Stimulated activated CD8-positive, alpha-beta memory T cell treated with anti-CD3 and anti-CD28 coated beads, Interleukin-12 subunit alpha, Interleukin-12 subunit beta, amount 100 ng/mL, for 4 hours (primary cell): Measurements from ENCODE around the gene PM20D1.
"Not testable (repeated sequence)": the region's sequence is repeated elsewhere in the genome, so short reads cannot be mapped to it uniquely, and the experiment has no call there.

ENCODE experiments used
- DNase-seq: peaks from one replicate; pipeline ENCODE4 v3.0.0-alpha.2; 2020; ENCODE audit warnings: low read depth

PM20D1 gene, protein sequence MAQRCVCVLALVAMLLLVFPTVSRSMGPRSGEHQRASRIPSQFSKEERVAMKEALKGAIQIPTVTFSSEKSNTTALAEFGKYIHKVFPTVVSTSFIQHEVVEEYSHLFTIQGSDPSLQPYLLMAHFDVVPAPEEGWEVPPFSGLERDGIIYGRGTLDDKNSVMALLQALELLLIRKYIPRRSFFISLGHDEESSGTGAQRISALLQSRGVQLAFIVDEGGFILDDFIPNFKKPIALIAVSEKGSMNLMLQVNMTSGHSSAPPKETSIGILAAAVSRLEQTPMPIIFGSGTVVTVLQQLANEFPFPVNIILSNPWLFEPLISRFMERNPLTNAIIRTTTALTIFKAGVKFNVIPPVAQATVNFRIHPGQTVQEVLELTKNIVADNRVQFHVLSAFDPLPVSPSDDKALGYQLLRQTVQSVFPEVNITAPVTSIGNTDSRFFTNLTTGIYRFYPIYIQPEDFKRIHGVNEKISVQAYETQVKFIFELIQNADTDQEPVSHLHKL

DNA sequence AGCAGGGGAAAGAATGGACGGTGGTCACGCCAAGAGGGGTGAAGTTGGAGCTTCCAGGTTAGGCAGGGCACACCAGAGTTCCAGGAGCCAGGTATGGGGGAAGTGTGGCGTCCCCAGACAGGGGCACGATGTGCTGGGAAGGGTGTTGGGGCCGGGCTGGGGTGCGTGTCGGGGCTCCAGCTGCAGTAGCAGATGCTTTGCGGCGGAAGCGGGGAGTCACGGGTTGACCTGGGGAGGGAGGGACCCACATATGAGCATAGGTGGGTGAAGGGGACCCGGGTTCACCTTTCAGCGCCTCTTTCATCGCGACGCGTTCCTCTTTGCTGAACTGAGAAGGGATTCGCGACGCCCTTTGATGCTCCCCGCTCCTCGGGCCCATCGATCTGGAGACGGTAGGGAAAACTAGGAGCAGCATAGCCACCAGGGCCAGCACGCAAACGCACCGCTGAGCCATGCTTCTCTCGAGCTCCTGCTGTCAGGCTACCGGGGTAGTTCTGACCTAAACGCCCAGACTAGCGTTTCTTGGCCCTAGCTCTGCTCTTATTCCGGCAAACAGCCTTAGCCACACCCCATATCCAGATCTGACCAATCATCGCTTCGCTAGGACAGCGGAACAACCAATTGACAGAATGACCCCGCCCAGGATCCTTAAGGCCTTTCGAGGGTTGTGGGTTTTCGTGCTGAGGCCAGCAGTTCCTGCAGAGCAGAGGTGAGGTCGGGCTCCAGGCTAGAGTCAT lies at the start of gene PM20D1:
Gene PM20D1, minus strand, starts transcription at position 514 of the 737 bp plus-strand sequence. Its CDS starts 60 bp downstream, at position 454.
- DNase-seq: peak; percentile 65

DNA sequence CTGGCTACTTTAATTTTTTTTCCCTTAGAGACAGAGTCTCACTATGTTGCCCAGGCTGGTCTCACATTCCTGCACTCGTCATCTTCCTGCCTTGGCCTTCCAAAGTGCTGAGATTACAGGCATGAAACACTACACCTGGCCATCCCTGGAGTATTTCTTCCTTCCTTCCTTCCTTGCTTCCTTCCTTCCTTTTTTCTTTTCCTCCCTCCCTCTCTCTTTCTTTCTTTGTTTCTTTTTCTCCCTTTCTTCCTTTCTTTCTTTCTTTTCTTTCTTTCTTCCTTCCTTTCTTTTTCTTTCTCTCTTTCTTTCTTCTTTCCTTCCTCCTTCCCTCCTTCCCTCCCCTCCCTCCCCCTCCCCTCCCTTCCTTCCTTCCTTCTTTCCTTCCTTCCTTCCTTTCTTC lies 46.4 kb upstream of the PM20D1 start:
- no peak for DNase-seq

DNA sequence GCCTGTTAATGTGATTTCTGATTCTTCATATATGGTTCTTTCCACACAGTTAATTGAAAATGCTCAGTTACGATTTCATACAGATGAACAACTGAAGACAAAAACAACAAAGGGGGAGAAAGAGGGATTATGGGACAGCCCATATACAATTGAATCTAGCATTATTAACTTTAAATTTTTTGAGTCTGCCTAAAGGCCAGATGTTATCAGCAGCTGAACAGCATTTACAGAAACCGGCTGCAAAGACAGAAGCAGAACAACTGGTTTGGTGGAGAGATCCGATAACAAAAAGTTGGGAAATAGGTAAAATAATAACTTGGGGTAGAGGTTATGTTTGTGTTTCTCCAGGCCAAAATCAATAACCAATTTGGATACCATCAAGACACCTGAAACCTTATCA lies 44.2 kb upstream of the PM20D1 start:
- not testable (repeated sequence) for DNase-seq

DNA sequence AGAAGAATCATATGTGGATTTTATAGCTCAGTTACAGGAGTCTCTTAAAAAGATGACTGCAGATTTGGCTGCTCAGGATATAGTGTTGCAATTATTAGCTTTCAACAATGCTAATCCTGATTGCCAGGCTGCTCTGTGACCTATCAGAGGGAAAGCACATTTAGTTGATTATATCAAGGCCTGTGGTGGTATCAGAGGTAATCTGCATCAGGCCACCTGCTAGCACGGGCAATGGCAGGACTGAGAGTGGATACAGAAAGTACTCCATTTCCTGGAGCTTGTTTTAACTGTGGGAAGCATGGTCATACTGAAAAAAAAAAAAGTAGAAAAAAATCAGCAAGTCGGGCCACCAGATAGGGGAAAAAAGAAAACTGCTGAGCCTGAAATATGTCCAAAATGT lies 42.2 kb upstream of the PM20D1 start:
- not testable (repeated sequence) for DNase-seq

DNA sequence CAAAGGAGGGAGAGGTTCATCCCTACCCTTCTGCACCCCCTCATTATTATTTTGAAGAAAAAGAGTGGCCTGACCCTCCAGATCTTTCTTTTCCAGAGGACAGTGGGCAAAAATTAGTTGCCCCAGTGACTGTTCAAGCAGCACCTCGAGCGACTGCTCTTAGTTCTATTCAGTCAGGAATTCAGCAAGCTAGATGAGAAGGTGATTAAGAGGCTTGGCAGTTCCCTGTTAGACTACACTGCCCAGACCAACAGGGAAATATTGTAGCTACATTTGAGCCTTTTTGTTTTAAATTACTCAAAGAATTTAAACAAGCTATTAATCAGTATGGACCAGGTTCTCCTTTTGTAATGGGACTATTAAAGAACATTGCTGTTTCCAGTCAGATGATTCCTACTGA lies 41.5 kb upstream of the PM20D1 start:
- DNase-seq: not testable (repeated sequence)

DNA sequence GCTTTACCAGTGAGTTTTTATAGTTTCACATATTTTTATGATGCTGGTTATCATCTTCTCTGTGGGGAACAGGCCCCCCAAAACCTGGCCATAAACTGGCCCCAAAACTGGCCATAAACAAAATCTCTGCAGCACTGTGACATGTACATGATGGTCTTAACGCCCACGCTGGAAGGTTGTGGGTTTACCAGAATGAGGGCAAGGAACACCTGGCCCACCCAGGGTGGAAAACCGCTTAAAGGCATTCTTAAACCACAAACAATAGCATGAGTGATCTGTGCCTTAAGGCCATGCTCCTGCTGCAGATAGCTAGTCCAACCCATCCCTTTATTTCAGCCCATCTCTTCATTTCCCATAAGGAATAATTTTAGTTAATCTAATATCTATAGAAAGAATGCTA lies 40.7 kb upstream of the PM20D1 start:
- DNase-seq: not testable (repeated sequence)

DNA sequence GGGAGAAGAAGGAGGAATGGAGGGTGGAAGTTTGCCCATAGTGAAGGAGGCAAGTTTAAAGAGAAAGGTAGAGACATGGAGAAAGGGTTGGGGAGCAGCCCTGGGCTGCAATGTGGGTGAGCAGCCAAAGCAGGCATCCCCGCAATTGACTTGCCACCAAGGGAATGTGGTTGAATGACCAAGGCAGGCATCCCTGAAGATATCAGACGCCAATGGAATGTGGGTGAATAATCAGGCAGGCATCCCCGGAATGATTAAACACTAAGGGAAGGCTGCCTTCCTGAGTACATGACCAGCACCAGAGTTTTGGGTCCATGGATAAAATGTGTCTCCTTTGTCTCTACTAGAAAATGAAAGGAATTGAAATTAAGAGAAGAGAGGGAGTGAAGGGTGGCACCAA lies 39.8 kb upstream of the PM20D1 start:
- DNase-seq: not testable (repeated sequence)

DNA sequence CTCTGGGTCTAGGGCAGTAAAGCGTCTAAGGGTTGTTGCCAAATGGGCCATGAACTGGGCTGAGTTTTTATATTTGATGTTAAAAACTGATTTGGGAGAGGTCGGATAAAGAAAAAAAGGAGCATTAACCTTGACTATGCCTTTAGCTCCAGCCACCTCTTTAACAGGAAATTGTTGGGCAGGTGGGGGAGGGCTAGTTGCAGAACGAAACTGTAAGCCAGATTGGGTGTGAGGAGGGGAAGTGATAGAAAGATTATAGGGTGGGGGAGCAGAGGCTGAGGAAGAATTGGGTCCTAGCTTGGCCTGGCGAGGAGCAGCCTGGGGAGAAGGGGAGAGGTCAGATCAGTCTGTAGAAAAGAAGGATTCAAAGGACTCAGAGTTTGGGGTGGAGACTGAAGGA lies 39.1 kb upstream of the PM20D1 start:
- DNase-seq: not testable (repeated sequence)

DNA sequence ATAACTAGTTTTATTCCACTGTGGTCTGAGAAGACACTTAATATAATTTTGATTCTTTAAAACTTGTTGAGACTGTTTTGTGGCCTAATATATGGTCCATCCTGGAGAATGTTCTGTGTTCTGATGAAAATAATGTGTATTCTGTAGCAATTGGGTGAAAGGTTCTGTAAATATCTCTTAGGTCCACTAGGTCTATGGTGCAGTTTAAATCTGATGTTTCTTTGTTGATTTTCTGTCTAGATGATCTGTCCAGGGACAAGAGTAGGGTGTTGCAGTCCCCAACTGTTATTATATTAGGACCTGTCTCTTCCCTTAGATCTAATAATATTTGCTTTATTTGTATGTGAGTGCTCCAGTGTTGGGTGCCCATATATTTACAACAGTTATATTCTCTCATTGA lies 33.9 kb upstream of the PM20D1 start:
- no peak for DNase-seq

DNA sequence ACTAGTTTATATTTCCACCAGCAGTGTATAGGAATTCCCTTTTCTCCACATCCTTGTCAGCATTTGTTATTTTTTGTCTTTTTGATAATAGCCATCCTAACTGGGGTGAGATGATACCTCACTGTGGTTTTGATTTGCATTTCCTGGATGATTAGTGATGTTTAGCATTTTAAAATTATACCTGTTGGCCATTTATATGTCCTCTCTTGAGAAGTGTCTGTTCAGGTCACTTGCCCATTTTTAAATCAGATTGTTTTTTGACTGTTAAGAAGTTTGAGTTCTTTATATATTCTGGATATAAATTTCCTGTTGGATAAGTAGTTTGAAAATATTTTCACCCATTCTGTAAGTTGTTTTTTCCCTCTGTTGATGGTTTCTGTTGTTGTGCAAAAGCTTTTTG lies 31.0 kb upstream of the PM20D1 start:
- DNase-seq: no peak

DNA sequence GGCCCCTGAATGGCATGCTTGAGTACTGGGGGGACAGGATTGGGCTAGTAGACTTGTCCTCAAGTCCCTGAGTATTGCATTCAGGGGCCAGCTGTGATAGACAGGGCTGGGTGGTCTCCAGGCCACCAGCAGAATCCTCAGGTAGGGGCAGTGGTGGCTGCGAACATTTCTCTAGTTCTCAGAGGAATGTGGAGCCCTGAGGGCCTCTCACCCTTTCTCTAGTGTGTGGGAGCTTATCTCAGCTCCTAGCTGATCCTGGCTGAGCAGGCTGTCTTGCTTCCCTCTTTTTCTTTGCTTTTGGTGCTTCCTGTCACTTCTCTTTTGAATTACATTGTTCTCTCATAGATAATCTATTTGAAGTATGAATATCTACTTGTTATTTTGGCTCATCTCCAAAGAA lies 30.0 kb upstream of the PM20D1 start:
- no peak for DNase-seq

DNA sequence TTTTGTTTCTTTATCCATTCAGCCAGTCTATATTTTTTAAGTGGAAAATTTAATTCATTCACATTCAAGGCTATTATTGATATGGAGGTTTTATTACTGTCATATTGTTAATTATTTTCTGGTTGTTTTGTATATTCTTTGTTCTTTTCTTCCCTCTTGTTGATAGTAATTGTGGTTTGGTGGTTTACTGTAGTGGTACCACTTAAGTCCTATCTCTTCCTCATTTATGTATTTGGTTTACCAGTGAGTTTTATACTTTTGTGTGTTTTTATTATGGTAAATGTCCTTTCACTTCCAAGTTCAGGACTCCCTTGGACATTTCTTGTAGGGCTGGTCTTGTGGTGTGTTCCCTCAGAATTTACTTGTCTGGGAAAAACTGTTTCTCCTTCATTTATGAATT lies 28.1 kb upstream of the PM20D1 start:
- DNase-seq: no peak

DNA sequence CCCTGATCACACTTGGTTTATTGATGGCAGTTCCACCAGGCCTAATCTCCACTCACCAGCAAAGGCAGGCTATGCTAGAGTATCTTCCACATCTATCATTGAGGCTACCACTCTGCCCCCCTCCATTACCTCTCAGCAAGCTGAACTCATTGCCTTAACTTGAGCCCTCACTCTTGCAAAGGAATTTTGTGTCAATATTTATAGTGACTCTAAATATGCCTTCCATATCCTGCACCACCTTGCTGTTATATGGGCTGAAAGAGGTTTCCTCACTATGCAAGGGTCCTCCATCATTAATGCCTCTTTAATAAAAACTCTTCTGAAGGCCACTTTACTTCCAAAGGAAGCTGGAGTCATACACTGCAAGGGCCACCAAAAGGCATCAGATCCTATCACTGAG lies 23.2 kb upstream of the PM20D1 start:
- DNase-seq: not testable (repeated sequence)

DNA sequence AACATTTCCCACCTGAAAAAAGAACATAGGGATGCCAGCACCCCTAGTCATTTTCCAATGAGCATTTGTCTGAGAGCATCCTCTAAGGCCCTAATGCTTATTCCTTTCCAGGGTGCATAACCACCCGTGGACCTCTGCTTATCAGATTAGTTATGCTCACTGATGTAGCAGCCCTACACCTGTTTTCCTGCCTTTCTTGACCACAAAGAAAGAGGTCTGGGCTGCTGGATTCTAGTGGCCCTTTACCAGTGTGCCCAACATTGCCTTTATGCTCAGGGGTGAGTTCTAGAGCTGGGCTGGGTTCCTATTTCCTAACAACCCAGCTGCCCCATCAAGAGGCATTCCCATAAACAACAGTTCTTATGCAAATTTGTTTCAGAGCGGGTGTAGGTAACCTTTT lies 20.3 kb upstream of the PM20D1 start:
- DNase-seq: no peak

DNA sequence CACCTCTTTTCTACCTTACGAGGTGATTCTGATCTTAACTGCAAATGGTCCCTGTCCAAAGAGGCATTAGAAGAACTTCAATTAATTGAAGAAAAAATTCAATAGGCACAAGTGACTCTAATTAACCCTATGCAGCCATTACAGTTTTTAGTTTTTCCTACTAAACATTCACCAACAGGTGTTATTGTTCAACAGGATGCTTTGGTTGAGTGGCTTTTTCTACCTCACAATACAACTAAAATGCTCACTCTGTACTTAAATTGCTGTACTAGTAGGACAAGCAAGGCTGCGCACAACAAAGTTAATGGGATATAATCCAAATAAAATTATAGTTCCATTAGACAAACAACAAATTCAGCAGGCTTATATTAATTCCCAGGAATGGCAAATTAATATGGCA lies 11.6 kb upstream of the PM20D1 start:
- DNase-seq: no peak

DNA sequence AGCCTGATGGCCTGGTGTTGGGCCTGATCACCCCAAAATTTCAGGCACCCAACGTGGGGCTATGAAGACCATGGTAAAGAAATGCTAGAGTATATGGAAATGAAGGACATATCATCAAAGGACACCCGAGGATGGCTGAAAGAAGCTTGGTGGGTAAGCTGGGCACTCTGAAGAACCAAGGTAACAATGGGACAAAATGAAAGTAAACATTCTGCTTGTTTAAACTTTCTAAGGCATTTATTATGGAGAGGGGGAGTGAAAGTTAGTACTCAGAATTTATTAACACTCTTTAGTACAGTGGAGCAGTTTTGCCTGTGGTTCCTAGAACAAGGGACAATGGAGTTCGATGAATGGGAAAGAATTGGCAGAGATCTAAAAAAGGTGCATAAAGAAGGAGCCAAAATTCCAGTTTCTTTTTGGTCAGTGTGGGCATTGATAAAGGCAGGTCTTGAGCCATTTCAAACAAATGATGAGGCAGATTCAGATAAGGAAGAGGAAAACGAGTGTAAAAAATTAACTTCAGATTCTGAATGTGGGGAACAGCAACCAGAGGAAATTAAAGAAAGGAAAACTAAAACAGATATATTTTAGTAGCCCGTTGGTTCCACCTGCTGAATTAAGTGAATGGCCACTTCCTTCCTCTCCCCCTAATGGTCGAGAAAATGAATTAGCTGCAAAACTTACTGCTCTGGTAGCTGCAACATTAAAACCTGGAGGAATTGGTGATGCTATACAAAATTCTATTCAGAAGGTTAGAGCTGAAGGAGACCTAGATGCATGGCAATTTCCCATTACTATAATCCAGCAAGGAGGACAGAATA lies 8.4 kb upstream of the PM20D1 start:
- DNase-seq: no peak

DNA sequence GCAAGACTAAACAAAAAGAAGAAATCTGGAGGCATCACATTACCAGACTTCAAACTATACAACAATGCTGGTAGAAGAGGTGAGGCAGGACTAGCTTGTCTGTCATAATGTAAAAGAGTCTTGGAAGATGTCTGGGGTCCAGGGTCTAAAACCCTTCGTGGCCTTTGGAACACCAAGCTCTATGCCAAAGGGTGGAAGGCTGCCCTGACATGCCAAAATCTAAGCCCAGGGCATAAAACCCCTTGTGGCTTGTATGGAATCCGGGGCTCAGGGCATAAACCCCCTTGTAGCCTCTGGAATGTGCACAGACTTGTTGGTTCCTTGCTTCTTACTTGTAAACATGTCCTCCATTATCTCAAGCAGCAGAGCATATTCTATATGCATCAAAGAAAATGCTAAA lies 7.6 kb upstream of the PM20D1 start:
- not testable (repeated sequence) for DNase-seq

DNA sequence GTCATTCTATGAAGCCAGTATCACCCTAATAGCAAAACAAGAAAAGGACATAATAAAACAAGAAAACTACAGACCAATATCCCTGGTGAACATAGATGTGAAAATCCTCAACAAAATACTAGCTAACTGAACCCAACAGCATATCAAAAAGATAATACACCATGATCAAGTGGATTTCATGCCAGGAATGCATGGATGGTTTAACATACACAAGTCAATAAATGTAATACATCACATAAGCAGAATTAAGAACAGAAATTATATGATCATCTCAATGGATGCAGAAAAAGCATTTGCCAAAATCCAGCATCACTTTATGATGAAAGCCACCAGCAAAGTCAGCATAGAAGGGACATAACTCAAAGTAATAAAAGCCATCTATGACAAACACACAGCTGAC lies 6.5 kb upstream of the PM20D1 start:
- DNase-seq: no peak

DNA sequence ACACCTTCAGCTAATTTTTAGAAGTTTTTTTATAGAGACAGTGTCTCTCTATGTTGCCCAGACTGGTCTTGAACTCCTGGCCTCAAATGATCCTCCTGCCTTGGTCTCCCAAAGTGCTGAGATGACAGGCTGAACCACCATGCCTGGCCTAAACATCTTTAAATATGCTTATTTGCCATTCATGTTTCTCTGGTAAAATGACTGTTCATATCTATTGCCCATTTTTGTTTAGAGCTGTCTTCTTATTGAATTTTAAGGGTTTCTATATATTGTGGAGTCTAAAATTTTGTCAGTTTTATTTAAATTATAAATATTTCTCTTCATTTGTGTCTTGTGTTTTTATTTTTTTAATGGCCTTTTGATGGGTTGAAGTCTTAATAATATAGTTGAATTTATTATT lies 3.0 kb upstream of the PM20D1 start:
- no peak for DNase-seq

DNA sequence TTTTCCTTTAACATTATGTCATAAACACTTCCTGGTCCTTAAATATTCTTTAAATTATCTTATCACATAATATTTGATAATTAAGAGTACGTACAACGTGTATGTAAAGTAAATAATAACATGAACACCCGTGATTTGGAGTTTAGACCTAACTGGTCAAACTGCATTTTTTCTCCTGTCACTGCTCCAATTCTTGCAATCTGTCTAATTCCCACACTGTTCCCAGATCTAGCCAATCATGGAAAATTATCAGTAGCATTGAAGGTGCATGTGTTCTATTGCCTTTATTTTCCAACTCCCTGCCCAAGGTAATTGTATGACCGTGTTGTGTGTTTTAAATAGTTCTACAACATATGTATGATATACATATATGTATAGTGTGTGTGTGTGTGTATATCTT lies 2.1 kb upstream of the PM20D1 start:
- no peak for DNase-seq

DNA sequence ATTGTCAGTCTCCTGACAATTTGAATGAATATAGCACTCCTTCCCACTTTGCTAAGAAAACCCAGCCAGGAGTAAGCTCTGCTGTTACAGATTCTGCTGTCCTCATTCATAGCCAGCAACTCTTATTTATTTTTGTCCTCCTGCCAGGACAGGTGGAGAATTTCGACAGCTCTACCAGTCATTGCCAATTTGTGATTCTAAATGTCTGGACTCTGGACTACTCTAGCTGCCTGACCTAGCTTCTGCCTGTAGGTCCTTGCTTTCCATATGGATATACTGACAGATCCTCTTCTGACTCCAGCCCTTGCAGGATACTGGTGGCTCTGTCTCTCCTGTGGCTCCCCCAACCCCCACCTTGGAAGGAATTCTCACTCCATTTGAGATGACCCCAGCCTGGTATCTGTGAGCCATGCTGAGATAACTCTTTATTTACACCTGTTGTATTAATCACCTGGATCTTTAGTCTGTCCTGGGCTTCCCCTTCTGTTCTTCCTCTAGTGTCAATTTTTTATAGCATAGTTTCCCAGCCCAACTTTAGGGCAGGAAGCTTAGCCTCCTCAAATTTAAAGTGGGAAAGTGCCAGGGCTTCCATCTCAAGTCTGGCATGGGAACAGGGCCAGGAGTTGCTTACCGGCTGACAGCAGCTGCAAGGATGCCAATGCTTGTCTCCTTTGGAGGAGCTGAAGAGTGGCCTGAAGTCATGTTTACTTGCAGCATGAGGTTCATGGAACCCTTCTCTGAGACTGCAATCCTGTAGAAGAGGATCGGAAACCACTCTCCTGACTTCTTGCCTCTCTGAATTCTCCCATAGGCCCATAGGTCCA lies 6.7 kb downstream of the PM20D1 start:
- DNase-seq: no peak

DNA sequence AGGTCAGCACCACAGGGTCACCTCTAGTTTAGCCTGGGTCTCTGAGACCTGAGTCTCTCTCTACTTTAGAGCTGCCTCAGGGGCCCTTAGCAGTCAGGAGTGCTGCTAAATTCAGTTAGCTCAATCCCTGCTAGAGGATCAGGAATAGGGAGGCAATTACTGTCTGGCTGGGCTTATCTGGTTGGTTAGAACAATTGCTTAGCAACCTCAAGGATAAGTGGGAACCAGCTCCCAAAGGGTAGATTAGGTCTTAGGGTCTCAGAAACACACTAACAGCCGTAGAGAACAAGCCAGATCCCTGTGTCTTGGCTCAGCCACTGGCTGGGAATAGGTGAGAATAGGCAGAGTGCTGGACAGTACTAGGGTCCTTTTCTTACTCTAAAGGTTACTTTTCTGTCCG lies 7.7 kb downstream of the PM20D1 start:
- DNase-seq: no peak
